Activated T-cell treated with anti-CD3 and anti-CD28 coated beads for 24 hours (primary cell): ENCODE data around the gene GPRIN2.
"Not testable (repeated sequence)": the region's sequence is repeated elsewhere in the genome, so short reads cannot be mapped to it uniquely, and the experiment has no call there.

Source experiments
- DNase-seq: peaks from one replicate; pipeline ENCODE4 v3.0.0-alpha.2; 2020; ENCODE audit warnings: low read depth

GPRIN2 gene

GRCh38 chr10:46536171-46536570, 20.3 kb downstream of the GPRIN2 start:
- DNase-seq = no peak

DNA sequence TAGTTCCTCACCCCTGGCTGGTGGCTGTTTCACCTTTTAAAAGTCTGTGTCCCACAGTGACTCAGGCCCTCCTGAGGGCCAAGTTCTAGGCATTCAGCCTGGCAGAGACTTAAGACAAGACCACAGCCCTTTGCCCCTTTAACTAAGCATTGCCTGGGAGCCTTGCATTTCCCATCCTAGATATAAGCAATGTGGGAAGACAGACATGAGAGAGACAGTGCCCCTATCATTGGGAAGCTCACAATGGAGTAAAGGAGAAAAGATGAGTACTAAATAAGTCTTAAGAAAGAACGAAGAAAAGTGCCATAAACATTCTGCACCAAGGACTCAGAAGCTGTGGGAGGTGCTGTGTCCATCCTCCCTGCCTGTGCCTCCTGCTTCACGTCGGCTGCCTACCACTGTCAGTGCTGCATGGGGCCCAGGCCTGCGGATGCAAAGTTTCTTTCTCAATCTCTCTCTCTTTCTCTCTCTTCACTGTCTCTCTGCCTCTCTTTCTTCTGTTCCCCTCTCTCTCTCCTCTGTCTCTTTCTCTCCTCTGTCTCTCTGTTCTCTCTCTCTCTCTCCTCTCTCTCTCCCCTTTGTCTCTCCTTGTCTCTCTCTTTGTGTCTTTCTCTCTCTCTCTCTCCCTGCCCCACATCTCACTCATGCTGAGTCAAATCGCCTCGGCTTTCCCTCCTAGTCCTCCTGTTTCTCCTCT, 21.5 kb downstream of the GPRIN2 start:
- DNase-seq = no peak

- DNase-seq = not testable (repeated sequence)
These were observed 24.2 kb downstream of the GPRIN2 start for GRCh38 chr10:46532256-46532655.

GRCh38 chr10:46530249-46531186, 25.9 kb downstream of the GPRIN2 start:
- DNase-seq = no peak

DNA sequence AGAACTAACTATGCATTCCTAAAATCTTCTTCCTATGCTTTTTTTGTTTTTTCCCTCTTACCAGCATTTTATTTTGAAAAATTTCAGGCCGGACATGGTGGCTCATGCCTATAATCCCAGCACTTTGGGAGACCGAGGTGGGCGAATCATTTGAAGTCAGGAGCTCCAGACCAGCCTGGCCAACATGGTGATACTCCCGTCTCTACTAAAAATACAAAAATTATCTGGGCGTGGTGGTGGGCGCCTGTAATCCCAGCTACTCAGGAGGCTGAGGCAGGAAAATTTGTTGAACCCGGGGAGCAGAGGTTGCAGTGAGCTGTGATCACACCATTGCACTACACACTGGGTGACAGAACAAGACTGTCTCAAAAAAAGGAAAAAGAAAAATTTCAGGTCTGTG, 26.7 kb downstream of the GPRIN2 start:
- not testable (repeated sequence) for DNase-seq

DNA sequence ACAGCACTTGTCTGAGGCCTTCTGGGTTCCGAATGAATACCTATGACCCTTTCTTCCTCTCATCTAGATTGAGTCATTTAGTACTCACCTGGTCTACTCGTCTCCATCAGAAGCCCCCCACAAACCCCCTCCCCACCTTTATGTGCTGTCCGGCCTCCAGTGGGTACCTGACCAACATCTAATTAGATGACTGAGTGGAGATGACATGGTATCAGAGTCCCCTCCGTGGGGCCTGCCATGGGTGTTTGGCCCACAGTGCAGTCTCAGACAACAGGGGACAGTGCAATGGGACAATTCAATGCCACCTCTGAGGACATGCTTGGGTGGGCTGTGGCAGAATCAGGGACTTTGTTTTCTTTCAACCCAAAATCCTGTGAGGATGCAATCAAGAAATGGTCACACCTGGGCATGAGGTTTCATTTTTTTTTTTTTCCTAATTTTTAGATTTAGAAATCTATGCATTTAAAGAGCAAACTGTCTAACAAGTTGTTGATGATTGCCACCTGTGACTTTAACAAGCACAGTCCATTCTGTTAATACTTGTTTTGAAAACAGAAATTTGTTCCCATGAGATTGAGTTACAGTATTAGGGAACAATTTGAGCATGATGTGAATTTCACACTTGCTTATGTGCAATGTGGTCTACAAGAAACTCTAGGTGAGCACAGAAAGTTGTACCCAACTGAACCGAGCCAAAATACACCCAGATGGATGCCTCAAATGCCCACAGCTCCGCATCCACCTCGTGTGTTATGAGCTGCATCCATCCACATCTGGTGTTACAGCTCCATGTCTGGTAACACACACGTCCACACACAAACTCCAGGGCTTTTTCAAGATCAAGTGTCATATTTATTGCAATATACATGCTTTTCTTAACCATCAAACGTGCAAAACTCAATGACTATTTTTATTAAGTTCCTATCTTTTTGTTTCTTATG, 27.5 kb downstream of the GPRIN2 start:
- DNase-seq = no peak

DNA sequence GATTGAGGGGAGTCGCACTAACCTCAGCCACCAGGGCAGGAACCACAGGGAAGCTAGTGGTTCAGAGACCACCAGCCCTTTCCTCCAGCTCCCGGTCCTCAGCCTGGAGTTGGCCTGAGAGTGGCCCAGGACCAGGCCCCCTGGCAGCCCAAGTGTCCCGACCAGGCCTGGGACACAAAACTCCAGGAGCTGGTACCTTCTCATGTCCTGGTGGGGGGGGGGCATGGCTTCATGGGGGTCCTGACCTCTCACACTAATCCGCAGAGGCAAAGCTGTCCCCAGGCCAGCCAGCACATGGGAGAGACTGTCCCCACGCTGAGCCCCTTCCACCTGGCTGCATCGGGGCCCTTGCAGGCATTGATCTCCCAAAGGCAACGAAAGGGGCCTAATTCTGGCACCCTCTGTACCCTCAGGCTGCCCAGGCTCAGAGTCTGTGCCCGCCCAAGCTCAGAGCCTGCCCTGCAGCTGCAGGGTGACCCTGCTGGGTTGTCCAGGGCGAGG, 28.2 kb downstream of the GPRIN2 start:
- DNase-seq = no peak

- DNase-seq = no peak
These were observed 29.1 kb downstream of the GPRIN2 start for GRCh38 chr10:46527241-46527811.

- DNase-seq = no peak
These were observed 29.8 kb downstream of the GPRIN2 start for GRCh38 chr10:46526682-46527038.

GRCh38 chr10:46525824-46526681, 30.4 kb downstream of the GPRIN2 start:
- DNase-seq = no peak

DNA sequence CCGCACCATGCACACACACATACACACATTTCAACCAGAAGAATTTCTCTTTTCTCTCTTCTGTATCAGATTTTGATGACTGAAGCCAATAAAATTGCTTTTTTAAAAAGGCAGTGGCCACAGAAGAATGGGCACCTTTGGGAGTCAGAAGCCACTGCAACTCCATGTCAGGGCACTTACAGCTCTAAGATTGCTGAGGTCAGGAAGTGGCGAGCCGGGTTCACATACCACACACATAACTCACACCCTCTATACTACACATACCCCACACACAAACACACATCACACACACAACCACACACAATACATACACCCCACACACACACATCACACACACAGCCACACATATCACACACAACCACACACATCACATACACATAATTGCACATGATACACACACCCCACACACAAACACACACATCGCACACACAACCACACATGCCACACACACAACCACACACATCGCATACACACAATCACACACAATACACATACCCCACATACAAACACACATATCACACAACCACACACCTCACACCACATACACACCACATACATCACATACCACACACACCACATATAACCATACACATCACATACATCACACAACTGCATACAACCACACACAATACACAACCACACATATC, 31.2 kb downstream of the GPRIN2 start:
- no peak for DNase-seq

DNA sequence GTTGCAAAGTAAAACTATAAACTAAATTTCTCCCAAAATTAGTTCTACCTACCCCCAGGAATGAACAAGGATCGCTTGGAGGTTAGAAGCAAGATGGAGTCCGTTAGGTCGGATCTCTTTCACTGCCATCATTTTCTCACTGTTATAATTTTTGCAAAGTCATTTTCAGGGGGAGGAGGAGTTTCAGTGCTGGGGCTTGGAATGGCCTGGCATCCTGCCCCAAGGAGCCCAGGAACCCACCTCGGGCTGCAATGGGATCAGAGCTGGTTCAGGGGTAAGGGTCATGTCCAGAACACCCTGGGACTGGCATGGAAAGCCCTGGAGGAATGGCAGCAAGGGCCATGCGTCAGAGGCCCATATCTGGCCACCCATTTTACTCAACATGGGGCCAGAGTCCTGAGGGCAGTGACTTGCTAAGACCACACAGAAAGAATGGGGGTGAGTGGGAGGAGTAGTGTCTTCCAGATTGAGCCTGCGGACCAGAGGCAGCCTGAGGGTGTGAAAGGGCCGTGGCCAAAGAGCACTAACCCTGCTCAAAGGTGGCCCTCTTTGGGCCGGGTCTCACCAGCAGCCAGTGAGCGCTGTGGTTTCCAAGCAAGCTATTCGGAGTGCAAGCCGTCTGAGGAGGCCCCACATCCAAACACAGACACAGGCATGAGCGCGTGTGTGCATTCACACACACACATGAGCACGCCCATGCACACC, 31.8 kb downstream of the GPRIN2 start:
- no peak for DNase-seq

GRCh38 chr10:46523962-46524471, 32.4 kb downstream of the GPRIN2 start:
- DNase-seq = no peak

GRCh38 chr10:46523119-46523961, 33.1 kb downstream of the GPRIN2 start:
- no peak for DNase-seq

DNA sequence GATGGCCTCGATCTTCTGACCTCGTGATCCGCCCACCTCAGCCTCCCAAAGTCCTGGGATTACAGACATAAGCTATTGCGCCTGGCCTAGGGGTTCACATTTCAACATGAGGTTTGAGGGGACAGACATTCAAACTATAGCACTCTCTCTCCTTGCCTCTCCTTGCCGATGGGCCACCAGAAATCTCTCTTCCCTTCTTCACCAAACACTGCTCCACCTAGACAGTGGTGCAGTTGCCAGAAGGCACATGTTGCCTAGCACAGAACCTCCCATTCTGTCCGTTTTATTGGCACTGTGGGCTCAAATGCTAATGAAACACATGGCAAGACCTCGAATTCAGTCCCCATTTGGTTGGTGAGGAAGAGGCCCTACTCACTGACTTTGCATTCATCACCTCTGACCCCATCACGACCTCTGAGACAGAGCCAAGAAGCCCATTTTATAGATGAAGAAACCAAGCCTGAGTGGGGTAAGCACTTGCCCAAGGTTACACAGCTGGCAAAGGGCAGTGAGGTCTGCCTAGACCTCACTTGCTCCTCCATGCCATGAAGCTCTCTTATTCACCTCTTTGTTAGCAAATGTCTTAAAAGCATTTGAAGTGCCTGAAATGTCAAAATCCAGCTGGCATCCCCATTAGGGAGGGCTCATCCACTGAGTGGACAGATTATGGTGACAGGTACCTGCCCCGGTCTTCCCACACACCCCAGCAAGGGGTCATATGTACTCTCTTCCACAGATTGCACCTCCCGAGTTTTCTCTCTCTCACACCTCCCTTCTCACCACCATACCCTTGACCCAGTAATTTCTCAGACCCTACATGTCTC, 34.0 kb downstream of the GPRIN2 start:
- no peak for DNase-seq

- DNase-seq = no peak
These were observed 35.5 kb downstream of the GPRIN2 start for GRCh38 chr10:46520941-46521340.

- DNase-seq = no peak
These were observed 36.1 kb downstream of the GPRIN2 start for GRCh38 chr10:46520381-46520780.
